ENCODE measurements around the gene RBKS.
"Not testable (repeated sequence)": the region's sequence is repeated elsewhere in the genome, so short reads cannot be mapped to it uniquely, and the experiment has no call there.

Gene RBKS

GRCh38 chr2:27904405-27904665 is 14.1 kb upstream of the RBKS start:
- no peak for DNase-seq

DNA sequence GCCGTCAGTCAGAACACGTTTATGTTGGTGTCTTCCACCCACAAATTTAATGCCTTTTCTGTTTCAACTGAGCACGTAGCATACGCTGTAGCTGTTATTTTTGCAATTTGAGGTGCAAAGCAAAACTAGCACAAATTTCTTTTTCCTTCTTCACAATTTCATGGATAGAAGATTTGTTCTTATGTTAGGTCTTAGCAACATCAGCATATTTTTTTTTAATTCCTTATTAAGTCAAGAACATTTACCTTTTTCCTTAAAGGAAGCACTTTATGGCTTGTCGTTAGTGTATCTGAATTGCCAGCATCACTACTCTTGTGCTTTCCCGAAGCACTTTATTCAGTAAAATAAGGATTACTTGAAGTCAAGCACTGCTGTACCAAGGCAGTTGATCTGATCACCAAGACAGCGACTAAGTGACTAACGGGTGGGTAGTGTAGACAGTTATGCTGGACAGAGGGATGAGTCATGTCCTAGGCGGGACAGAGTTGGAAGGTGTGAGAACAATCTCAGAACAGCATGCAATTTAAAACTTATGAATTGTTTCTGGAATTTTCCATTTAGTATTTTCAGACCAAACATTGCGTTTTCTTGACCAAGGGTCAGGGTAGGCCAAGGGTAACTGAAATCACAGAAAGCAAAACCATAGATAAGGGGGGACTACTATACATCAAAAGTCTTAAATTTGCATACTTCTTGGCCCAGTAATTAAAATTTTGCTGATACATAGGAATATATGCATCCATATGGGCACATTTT is 13.6 kb upstream of the RBKS start:
- DNase-seq: no peak

GRCh38 chr2:27903018-27903417 is 12.8 kb upstream of the RBKS start:
- DNase-seq: no peak

- DNase-seq: no peak
Measured at GRCh38 chr2:27902098-27902497, 11.9 kb upstream of the RBKS start.

GRCh38 chr2:27901234-27901633 is 11.0 kb upstream of the RBKS start:
- no peak for DNase-seq

- DNase-seq: no peak
Measured at GRCh38 chr2:27897717-27898116, 7.5 kb upstream of the RBKS start.

GRCh38 chr2:27893006-27893405 is 2.8 kb upstream of the RBKS start:
- DNase-seq: no peak

- no peak for DNase-seq
Measured at GRCh38 chr2:27891673-27892105, 1.5 kb upstream of the RBKS start.

GRCh38 chr2:27890924-27891672 is 911 bp upstream of the RBKS start:
- DNase-seq: peak; percentile 13

DNA sequence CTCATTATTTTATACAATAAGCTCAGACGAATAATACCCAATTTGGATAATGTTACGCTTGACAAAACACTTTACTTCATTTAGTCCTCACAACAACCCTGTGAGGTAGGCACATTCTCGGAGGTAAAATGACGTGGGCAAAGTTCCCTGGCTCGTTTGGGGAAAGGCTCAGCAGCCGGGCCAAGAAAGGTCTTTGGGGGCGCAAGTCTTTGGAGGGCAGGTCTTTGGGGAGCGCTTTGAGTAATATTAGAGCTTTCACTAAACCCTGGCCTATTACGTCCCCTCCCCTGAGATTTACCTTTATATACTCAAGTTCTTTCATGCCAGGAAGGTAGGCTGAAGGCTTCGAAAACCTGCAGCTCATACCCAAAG is 427 bp downstream of the RBKS start:
- no peak for DNase-seq

DNA sequence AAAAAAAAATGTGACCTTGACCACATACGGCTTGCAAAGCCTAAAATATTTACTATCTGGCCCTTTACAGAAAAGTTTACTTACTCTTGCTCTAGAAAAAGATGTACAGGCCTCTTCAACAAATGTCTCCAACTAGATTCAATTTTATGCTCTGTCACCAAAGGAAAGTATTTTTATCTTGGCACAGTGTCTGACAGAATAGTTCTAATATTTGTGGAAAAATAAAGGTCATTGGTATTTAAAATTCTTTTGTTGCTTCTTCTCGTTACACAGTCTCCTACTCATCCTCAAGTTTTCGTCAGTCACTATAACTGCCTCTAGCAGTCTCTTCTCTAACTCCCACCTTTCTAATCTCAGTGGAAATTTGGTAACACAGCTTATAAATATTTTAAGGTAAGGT is 1.4 kb downstream of the RBKS start:
- no peak for DNase-seq

DNA sequence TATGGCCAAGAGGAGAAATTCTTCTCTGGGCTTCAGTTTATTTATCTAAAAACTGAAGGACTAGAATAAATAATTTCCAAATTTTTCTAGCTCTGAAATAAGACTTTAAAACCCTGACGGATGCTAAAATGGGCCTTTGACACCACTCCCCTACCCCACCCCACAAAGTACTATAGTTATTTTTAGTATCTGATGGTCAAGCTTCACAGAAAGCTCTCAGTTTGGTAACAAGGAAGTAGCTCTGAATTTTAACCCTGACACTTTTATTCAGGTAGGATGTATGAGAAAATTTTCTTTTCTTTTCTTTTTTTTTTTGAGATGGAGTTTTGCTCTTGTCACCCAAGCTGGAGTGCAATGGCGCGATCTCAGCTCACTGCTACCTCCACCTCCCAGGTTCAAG is 2.4 kb downstream of the RBKS start:
- DNase-seq: no peak

DNA sequence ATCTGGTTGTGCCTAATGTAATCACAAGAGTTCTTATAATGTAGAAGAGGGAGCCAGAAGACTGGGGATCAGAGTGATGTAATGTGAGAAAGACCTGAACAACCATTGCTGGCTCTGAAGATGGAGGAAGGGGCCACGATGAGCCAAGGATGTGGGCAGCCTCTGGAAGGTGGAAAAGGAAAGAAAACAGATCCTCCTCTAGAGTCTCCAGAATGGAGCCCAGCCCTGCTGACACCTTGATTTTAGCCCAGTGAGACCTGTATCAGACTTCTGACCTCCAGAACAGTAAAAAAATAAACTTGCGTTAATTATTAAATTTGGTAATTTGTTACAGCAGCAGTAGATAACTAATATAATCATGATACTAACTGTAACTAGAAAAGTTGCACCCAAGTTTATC is 3.1 kb downstream of the RBKS start:
- DNase-seq: no peak

DNA sequence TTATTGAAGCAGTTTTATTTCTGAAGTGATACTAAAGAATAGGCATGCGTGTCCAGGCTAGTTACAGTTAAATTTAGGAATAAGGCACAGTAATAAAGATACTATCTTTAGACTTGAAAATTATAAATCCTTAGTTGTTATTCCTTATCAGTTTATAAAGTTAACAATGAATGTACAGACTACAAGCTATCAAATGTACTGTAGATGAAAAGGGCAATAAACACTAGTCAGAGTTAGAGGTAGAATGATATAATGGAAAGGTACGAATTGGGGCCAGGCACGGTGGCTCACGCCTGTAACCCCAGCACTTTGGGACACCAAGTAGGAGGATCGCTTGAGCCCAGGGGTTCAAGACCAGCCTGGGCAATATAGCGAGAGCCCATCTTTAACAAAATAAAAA is 3.9 kb downstream of the RBKS start:
- DNase-seq: no peak

DNA sequence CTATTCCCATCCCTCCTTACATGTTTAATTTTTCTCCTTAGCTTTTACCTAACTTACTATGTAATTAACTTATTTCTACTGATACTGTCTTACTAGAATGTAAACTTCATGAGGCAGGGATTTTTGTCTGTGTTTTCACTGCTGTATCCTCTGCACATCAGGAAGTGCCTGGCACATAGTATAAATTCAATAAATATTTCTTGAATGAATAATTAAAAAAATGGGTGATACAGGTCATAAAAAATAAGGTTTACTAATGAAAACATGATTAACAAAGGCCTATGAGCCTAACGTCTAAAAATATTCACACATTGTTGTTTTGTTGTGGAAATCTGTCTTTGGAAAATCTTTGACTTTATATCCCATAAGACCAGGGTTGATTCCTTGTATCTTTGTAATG is 4.5 kb downstream of the RBKS start:
- no peak for DNase-seq

- no peak for DNase-seq
Measured at GRCh38 chr2:27885234-27885633, 5.0 kb downstream of the RBKS start.

DNA sequence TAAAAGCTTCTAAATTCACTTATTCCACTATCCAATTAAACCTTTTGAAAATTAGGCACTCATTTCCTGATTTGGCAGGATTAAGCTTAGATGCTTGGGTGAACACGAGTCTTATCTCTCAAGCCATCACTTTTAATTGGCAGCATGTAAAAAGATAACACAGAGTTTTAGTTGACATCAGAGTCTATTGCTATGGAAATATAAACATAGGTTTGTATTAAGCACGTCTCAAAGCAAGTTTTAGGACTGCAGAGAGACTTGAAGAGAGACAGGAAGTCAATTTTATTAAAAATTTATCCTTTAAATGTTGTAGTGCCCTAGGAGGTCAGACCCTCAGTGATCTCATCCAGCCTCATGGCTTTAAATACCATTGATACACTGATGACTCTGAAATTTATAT is 5.6 kb downstream of the RBKS start:
- DNase-seq: no peak

DNA sequence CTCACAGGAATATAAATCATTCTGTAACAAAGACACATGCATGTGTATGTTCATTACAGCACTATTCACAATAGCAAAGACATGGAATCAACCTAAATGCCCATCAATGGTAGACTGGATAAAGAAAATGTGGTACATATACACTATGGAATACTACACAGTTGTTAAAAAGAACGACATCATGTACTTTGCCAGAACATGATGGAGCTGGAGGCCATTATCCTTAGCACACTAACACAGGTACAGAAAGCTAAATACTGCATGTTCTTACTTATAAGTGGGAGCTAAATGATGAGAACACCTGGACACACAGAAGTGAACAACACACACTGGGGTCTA is 7.6 kb downstream of the RBKS start:
- DNase-seq: not testable (repeated sequence)

DNA sequence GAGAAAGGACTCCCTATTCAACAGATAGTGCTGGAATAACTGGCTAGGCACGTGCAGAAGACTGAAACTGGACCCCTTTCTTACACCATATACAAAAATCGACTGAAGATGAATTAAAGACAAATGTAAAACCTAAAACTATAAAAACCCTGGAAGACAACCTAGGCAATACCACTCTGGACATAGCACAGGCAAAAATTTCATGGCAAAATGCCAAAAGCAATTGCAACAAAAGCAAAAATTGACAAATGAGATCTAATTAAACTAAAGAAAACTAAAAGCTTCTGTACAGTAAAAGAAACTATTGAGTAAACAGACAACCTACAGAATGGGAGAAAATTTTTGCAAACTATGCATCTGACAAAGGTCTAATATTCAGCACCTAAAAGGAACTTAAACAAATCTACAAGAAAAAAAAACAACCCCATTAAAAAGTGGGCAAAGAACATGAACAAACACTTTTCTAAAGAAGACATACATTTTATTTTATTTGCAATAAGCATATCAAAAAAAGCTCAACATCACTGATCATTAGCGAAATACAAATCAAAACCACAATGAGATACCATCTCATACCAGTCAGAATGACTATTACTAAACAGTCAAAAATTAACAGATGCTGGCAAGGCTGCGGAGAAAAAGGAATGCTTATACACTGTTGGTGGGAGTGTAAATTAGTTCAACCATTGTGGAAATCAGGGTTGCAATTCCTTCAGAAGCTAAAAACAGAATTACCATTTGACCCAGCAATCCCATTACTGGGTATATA is 8.2 kb downstream of the RBKS start:
- DNase-seq: not testable (repeated sequence)

DNA sequence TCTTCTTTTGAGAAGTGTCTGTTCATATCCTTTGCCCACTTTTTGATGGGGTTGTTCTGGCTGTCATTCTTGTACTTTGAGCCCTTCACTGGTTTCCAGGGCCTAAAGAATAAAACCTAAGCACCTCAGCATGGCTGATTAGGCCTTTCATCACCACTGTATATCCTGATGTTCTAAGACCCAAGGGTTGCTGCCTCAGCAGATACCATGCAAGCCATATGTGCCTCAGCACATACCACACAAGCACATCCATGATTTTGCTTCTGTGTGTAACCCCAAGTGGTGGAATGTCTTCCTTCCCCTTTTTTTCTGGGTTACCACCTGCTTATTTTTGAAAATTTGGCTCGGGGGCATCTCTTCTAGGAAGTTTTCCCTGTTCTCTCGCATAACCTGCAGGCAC is 11.4 kb downstream of the RBKS start:
- no peak for DNase-seq

GRCh38 chr2:27875089-27875881 is 14.9 kb downstream of the RBKS start:
- DNase-seq: no peak

GRCh38 chr2:27873091-27873490 is 17.1 kb downstream of the RBKS start:
- no peak for DNase-seq

DNA sequence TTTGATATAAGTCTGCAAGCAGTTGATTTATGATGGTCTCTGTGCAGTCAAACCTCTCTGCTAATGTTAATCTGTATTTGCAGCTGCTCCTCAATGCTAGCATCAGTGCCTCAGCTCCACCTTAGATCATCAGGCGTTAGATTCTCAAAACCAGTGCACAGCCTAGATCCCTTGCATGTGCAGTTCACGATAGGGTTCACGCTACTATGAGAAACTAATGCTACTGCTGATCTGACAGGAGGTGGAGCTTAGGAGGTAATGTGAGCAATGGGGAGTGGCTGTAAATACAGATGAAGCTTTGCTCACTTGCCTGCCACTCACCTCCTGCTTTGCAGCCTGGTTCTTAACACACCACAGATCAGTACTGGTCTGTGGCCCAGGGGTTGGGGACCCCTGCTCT is 18.4 kb downstream of the RBKS start:
- no peak for DNase-seq
